ENCODE measurements around the gene SMC1A. TPM values are rescaled to one million over a fixed set of nuclear protein-coding genes. Genes with fewer than 3 reads are reported as not detected.
"Not testable (repeated sequence)": the region's sequence is repeated elsewhere in the genome, so short reads cannot be mapped to it uniquely, and the experiment has no call there.

SMC1A gene
- total RNA-seq (2014; rRNA removed; shearing (Covaris generic)) = 17.7 and 31.8 TPM in 2 replicates

GRCh38 chrX:53422086-53422860, at the start of gene SMC1A:
SMC1A (minus strand) TSS chrX:53422654; CDS start chrX:53422600, 54 bp downstream.
- DNase-seq (ENCODE audit: low spot score) = peak; percentile 96

GRCh38 chrX:53471346-53471745, 48.9 kb upstream of the SMC1A start:
- DNase-seq (ENCODE audit: low spot score) = no peak

GRCh38 chrX:53468659-53469058, 46.2 kb upstream of the SMC1A start:
- DNase-seq (ENCODE audit: low spot score) = not testable (repeated sequence)

- no peak for DNase-seq (ENCODE audit: low spot score)
These were observed 35.6 kb upstream of the SMC1A start for GRCh38 chrX:53458082-53458481.

- DNase-seq (ENCODE audit: low spot score) = peak; percentile 18
These were observed 33.8 kb upstream of the SMC1A start for GRCh38 chrX:53456254-53456653.

- DNase-seq (ENCODE audit: low spot score) = no peak
These were observed 30.4 kb upstream of the SMC1A start for GRCh38 chrX:53452812-53453211.

- no peak for DNase-seq (ENCODE audit: low spot score)
These were observed 27.2 kb upstream of the SMC1A start for GRCh38 chrX:53449632-53450031.

- DNase-seq (ENCODE audit: low spot score) = no peak
These were observed 25.0 kb upstream of the SMC1A start for GRCh38 chrX:53447441-53447840.

GRCh38 chrX:53445977-53446376, 23.5 kb upstream of the SMC1A start:
- DNase-seq (ENCODE audit: low spot score) = peak; percentile 15

- no peak for DNase-seq (ENCODE audit: low spot score)
These were observed 19.8 kb upstream of the SMC1A start for GRCh38 chrX:53442322-53442631.

GRCh38 chrX:53441531-53442321, 19.3 kb upstream of the SMC1A start:
- peak; percentile 58 for DNase-seq (ENCODE audit: low spot score)

- peak; percentile 18 for DNase-seq (ENCODE audit: low spot score)
These were observed 18.4 kb upstream of the SMC1A start for GRCh38 chrX:53440621-53441517.

GRCh38 chrX:53440101-53440500, 17.6 kb upstream of the SMC1A start:
- no peak for DNase-seq (ENCODE audit: low spot score)

GRCh38 chrX:53438832-53439230, 16.4 kb upstream of the SMC1A start:
- DNase-seq (ENCODE audit: low spot score) = no peak

GRCh38 chrX:53438174-53438831, 15.8 kb upstream of the SMC1A start:
- DNase-seq (ENCODE audit: low spot score) = no peak

GRCh38 chrX:53437206-53437605, 14.8 kb upstream of the SMC1A start:
- DNase-seq (ENCODE audit: low spot score) = no peak

- DNase-seq (ENCODE audit: low spot score) = peak; percentile 69
These were observed 13.5 kb upstream of the SMC1A start for GRCh38 chrX:53435997-53436396.

GRCh38 chrX:53433651-53434639, 11.5 kb upstream of the SMC1A start, which contains the start of gene HSD17B10:
HSD17B10 (minus strand) TSS chrX:53434370; CDS start chrX:53434345, 25 bp downstream.
- DNase-seq (ENCODE audit: low spot score) = peak; percentile 82

GRCh38 chrX:53430231-53430630, 7.8 kb upstream of the SMC1A start:
- DNase-seq (ENCODE audit: low spot score) = no peak

GRCh38 chrX:53429755-53430154, 7.3 kb upstream of the SMC1A start:
- no peak for DNase-seq (ENCODE audit: low spot score)

All from H4 (cell line).